SU-DHL-6 (cell line): ENCODE data around the gene CISTR.

Experiments
- CTCF ChIP-seq: fragments of 200-600 bp; sonication (generic); IDR thresholded peaks from one replicate; pipeline ENCODE4 v1.5.1; 2017; ENCODE audit warnings: antibody characterized with exemption, mild to moderate bottlenecking, low read length, moderate library complexity; ENCODE audit not compliant: insufficient read depth, poor library complexity, severe bottlenecking
- EZH2phosphoT487 ChIP-seq: fragments of 200-600 bp; sonication (generic), shearing (Covaris generic); conservative IDR thresholded peaks from 2 replicates; pipeline ENCODE4 v1.6.1; 2018; ENCODE audit warnings: mild to moderate bottlenecking, antibody characterized with exemption, low read length, moderate library complexity, mixed read lengths

GRCh38 chr12:53768976-53769375 lies 17.2 kb upstream of the CISTR start:
- TF ChIP-seq CTCF (no peak), EZH2phosphoT487 (no peak)
